Peyer's patch (tissue), 4 donors: Measurements from ENCODE around the gene MTF2.

ENCODE experiments used
- POLR2A ChIP-seq, 2 donors: fragments of 450-650 bp; IDR thresholded peaks; one replicate each; pipeline ENCODE4 v1.5.1; 2017; ENCODE audit warnings: antibody characterized with exemption in 2 of 2, mild to moderate bottlenecking in 2 of 2, moderate library complexity in 2 of 2
- TF ChIP-seq, protein P1 (sequence below), 6 experiments: fragments of 450-650 bp in 4 of 6; fragments of 200-600 bp in 2 of 6; sonication (generic) in 1 of 6; IDR thresholded peaks; one replicate each; pipeline ENCODE4 v1.5.1; 2017 to 2019; ENCODE audit warnings: antibody characterized with exemption in 6 of 6, mild to moderate bottlenecking in 3 of 6, moderate library complexity in 1 of 6

DNA sequence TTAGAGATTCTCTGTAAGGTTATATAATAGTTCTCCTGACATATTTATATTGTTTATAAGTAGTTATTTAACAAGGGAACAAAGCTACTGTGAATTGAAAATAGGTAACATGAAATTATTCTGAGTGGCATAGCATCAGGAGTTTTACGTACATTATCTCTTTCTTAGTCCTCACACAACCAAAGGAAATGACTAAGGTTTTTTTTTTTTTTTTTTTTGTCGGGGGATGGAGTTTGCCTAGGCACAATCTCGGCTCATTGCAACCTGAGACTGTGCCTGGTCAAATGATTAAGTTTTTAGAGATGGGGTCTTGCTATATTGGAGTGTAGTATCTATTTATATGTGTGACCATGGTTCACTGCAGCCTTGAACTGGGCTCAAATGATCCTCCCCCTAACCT, 76.3 kb downstream of the MTF2 start:
- TF ChIP-seq, protein P1, sequence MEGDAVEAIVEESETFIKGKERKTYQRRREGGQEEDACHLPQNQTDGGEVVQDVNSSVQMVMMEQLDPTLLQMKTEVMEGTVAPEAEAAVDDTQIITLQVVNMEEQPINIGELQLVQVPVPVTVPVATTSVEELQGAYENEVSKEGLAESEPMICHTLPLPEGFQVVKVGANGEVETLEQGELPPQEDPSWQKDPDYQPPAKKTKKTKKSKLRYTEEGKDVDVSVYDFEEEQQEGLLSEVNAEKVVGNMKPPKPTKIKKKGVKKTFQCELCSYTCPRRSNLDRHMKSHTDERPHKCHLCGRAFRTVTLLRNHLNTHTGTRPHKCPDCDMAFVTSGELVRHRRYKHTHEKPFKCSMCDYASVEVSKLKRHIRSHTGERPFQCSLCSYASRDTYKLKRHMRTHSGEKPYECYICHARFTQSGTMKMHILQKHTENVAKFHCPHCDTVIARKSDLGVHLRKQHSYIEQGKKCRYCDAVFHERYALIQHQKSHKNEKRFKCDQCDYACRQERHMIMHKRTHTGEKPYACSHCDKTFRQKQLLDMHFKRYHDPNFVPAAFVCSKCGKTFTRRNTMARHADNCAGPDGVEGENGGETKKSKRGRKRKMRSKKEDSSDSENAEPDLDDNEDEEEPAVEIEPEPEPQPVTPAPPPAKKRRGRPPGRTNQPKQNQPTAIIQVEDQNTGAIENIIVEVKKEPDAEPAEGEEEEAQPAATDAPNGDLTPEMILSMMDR (IDR thresholded peaks at IDR 0.05) = no peak
- no peak for TF ChIP-seq POLR2A (IDR thresholded peaks at IDR 0.05)
